GM19035 (cell line): ENCODE results near the gene EPHB1.
"Not testable (repeated sequence)": the region's sequence is repeated elsewhere in the genome, so short reads cannot be mapped to it uniquely, and the experiment has no call there.

Experiments used
- ATAC-seq: cut with Tn5 transposase; IDR thresholded peaks from one replicate; pipeline ENCODE4 v1.9.1; 2021; ENCODE audit not compliant: unreplicated experiment

EPHB1 gene

GRCh38 chr3:134938029-134938525, 143.0 kb downstream of the EPHB1 start:
- no peak for ATAC-seq

GRCh38 chr3:134939978-134940377, 144.9 kb downstream of the EPHB1 start:
- no peak for ATAC-seq

GRCh38 chr3:134941820-134942219, 146.8 kb downstream of the EPHB1 start:
- no peak for ATAC-seq

GRCh38 chr3:134944429-134944828, 149.4 kb downstream of the EPHB1 start:
- no peak for ATAC-seq

- ATAC-seq = no peak
Measured at GRCh38 chr3:134949150-134949549, 154.1 kb downstream of the EPHB1 start.

- ATAC-seq = no peak
Measured at GRCh38 chr3:134952371-134952770, 157.3 kb downstream of the EPHB1 start.

- ATAC-seq = no peak
Measured at GRCh38 chr3:134955874-134956273, 160.8 kb downstream of the EPHB1 start.

GRCh38 chr3:134956395-134956794, 161.3 kb downstream of the EPHB1 start:
- ATAC-seq = no peak

- no peak for ATAC-seq
Measured at GRCh38 chr3:134956844-134957243, 161.8 kb downstream of the EPHB1 start.

- no peak for ATAC-seq
Measured at GRCh38 chr3:134959516-134959915, 164.5 kb downstream of the EPHB1 start.

- no peak for ATAC-seq
Measured at GRCh38 chr3:134964226-134964625, 169.2 kb downstream of the EPHB1 start.

GRCh38 chr3:134965865-134966481, 170.9 kb downstream of the EPHB1 start:
- no peak for ATAC-seq

GRCh38 chr3:134970895-134971294, 175.8 kb downstream of the EPHB1 start:
- ATAC-seq = no peak

GRCh38 chr3:134971306-134971705, 176.2 kb downstream of the EPHB1 start:
- ATAC-seq = no peak

GRCh38 chr3:134971907-134972306, 176.8 kb downstream of the EPHB1 start:
- not testable (repeated sequence) for ATAC-seq

- ATAC-seq = no peak
Measured at GRCh38 chr3:134972836-134973455, 177.9 kb downstream of the EPHB1 start.

- ATAC-seq = no peak
Measured at GRCh38 chr3:134974624-134975023, 179.6 kb downstream of the EPHB1 start.

GRCh38 chr3:134976948-134977347, 181.9 kb downstream of the EPHB1 start:
- ATAC-seq = no peak

GRCh38 chr3:134978658-134979057, 183.6 kb downstream of the EPHB1 start:
- ATAC-seq = no peak

GRCh38 chr3:134985864-134986715, 191.0 kb downstream of the EPHB1 start:
- ATAC-seq = no peak

- ATAC-seq = no peak
Measured at GRCh38 chr3:134988666-134989065, 193.6 kb downstream of the EPHB1 start.

- no peak for ATAC-seq
Measured at GRCh38 chr3:134991003-134991402, 195.9 kb downstream of the EPHB1 start.
